ENCODE measurements around the gene COX11.

The COX11 gene

GRCh38 chr17:54967621-54968261 is 713 bp downstream of the COX11 start:
- DNase-seq: peak; percentile 46 to 79

GRCh38 chr17:54956791-54957190 is 11.7 kb downstream of the COX11 start:
- DNase-seq: peak; percentile 37 to 53

- no peak for DNase-seq
Observed at GRCh38 chr17:54951286-54951685, 17.2 kb downstream of the COX11 start.

- no peak for DNase-seq
Observed at GRCh38 chr17:54950116-54950515, 18.3 kb downstream of the COX11 start.

GRCh38 chr17:54948380-54948779 is 20.1 kb downstream of the COX11 start:
- no peak for DNase-seq

GRCh38 chr17:54947396-54947795 is 21.1 kb downstream of the COX11 start:
- DNase-seq: no peak

- DNase-seq: no peak
Observed at GRCh38 chr17:54945671-54946070, 22.8 kb downstream of the COX11 start.

GRCh38 chr17:54945231-54945630 is 23.2 kb downstream of the COX11 start:
- DNase-seq: no peak

GRCh38 chr17:54944796-54945195 is 23.7 kb downstream of the COX11 start:
- no peak for DNase-seq

- no peak for DNase-seq
Observed at GRCh38 chr17:54941285-54941684, 27.2 kb downstream of the COX11 start.

- DNase-seq: no peak
Observed at GRCh38 chr17:54937426-54937825, 31.0 kb downstream of the COX11 start.

GRCh38 chr17:54937018-54937417 is 31.4 kb downstream of the COX11 start:
- no peak for DNase-seq

- DNase-seq: no peak
Observed at GRCh38 chr17:54935471-54935870, 33.0 kb downstream of the COX11 start.

GRCh38 chr17:54933921-54934320 is 34.5 kb downstream of the COX11 start:
- no peak for DNase-seq

- DNase-seq: no peak
Observed at GRCh38 chr17:54932711-54933110, 35.7 kb downstream of the COX11 start.

- no peak for DNase-seq
Observed at GRCh38 chr17:54927525-54927924, 40.9 kb downstream of the COX11 start.

GRCh38 chr17:54924405-54924804 is 44.0 kb downstream of the COX11 start:
- DNase-seq: no peak

- DNase-seq: no peak
Observed at GRCh38 chr17:54920819-54921218, 47.6 kb downstream of the COX11 start.

GRCh38 chr17:54919425-54919824 is 49.0 kb downstream of the COX11 start:
- no peak for DNase-seq

GRCh38 chr17:54916721-54917120 is 51.7 kb downstream of the COX11 start:
- DNase-seq: no peak
